ENCODE measurements around the gene TIMMDC1.
"Not testable (repeated sequence)": the region's sequence is repeated elsewhere in the genome, so short reads cannot be mapped to it uniquely, and the experiment has no call there.

- TF ChIP-seq CTCF, POLR2A, EP300 (IDR thresholded peaks at IDR 0.05): not testable (repeated sequence)
These were observed 65.0 kb downstream of the TIMMDC1 start for GRCh38 chr3:119563334-119563733.
